NB4 (cell line): ENCODE results near the gene CRACDL.

Source experiments
- DNase-seq: peaks from one replicate; pipeline ENCODE4 v3.0.0; 2010; ENCODE audit warnings: low read depth
- H3K4me3 ChIP-seq: one replicate; pipeline ENCODE4 v1.5.1; 2011; ENCODE audit warnings: mild to moderate bottlenecking, low read depth, low read length, moderate library complexity
- MYC ChIP-seq: IDR thresholded peaks from 2 replicates; pipeline ENCODE4 v1.6.1; 2011; ENCODE audit warnings: low read depth, low read length
- POLR2A ChIP-seq: IDR thresholded peaks from 2 replicates; pipeline ENCODE4 v1.6.1; 2011; ENCODE audit warnings: mild to moderate bottlenecking; ENCODE audit not compliant: insufficient read length; ENCODE audit errors: extremely low read depth
- TF ChIP-seq, protein P1 (sequence below): IDR thresholded peaks from one replicate; pipeline ENCODE4 v1.5.1; 2012; ENCODE audit warnings: low read depth, low read length
- TF ChIP-seq, protein P2 (sequence below): IDR thresholded peaks from 2 replicates; pipeline ENCODE4 v1.6.1; 2011; ENCODE audit warnings: low read depth, low read length

CRACDL gene

DNA sequence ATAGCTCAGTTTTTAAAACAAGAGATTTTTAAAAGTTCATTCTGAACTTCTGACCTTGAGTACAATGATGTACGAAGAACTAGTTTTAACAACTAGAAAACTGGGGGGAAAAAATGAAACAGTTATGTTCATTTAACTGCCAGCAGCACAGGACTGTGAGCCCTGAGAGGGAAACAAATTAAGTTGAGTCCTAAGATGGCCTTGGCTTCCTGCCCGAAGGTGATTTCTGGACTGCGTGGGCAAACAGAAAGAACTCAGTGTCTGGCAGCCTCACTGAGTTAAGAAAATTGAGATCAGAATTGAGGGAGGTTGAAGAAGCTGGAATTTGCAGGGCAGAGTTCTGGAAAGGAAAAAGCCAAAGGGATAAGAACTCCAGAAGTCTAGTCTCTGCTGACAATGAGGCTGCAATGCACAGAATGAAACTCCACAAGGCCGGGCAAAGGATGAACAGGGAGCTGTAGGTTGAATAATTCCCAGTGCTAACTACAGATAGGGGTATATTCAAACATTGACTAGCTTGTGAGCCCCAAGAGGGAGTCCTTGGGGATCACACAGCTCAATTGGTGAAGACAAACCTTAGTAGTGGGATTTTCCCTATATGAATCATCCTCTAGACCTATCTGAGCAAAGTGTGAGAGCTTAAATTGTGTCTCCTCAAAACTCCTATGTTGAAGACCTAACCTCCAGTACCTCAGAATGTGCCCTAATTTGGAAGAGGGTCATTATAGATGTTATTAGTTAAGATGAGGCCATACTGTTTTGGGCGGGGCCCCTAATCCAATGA, 13.1 kb upstream of the CRACDL start:
- no peak overlapping the region for H3K4me3 ChIP-seq
- no peak for DNase-seq
- TF ChIP-seq POLR2A (no peak), MYC (no peak)
- TF ChIP-seq, protein P1, sequence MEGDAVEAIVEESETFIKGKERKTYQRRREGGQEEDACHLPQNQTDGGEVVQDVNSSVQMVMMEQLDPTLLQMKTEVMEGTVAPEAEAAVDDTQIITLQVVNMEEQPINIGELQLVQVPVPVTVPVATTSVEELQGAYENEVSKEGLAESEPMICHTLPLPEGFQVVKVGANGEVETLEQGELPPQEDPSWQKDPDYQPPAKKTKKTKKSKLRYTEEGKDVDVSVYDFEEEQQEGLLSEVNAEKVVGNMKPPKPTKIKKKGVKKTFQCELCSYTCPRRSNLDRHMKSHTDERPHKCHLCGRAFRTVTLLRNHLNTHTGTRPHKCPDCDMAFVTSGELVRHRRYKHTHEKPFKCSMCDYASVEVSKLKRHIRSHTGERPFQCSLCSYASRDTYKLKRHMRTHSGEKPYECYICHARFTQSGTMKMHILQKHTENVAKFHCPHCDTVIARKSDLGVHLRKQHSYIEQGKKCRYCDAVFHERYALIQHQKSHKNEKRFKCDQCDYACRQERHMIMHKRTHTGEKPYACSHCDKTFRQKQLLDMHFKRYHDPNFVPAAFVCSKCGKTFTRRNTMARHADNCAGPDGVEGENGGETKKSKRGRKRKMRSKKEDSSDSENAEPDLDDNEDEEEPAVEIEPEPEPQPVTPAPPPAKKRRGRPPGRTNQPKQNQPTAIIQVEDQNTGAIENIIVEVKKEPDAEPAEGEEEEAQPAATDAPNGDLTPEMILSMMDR, result no peak
- TF ChIP-seq, protein P2, sequence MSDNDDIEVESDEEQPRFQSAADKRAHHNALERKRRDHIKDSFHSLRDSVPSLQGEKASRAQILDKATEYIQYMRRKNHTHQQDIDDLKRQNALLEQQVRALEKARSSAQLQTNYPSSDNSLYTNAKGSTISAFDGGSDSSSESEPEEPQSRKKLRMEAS, result no peak

DNA sequence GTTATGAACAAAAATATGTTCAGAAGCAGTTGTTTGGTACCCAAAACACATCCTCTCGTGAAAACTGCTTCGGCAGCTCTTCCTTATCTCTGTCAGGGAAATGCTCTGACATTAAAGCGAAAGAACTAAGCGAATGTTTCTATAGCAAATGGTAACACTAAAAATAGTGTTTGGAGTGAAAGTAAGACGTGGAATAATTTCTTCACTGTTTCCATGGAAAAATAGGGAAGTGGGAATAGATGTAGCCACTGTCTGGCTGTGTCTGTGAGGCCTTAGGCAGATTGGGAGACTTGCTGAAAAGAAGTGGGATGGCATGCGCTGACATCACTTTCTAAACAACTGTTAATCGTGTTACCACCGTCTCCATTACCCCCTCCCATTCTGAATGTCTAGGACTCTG, 11.5 kb upstream of the CRACDL start:
- DNase-seq, result no peak
- H3K4me3 ChIP-seq, result no peak overlapping the region
- TF ChIP-seq POLR2A, result no peak
- TF ChIP-seq MYC, result no peak
- TF ChIP-seq, protein P1, result no peak
- TF ChIP-seq, protein P2, result no peak

DNA sequence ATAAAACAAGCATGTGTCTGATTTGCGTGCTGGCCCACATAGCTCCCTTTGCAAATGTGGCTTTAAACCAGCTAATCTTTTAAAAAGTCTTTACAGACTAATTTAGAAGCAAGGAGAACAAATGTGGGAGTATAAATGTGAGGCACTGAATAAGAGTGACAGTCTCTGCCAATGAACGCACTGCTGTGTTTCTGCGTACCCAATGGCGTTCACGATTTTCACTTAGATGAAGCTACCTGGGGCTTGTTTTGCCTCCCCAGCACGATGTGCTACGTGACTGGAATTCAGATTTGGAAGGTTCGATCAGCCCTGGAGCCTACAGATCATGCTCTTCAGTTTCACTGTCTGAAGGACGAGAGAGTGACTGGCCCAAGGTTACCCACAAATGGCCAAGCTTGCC, 10.8 kb upstream of the CRACDL start:
- H3K4me3 ChIP-seq, result no peak overlapping the region
- DNase-seq, result no peak
- TF ChIP-seq, protein P1, result no peak
- TF ChIP-seq, protein P2, result no peak
- TF ChIP-seq MYC, result no peak
- TF ChIP-seq POLR2A, result no peak

DNA sequence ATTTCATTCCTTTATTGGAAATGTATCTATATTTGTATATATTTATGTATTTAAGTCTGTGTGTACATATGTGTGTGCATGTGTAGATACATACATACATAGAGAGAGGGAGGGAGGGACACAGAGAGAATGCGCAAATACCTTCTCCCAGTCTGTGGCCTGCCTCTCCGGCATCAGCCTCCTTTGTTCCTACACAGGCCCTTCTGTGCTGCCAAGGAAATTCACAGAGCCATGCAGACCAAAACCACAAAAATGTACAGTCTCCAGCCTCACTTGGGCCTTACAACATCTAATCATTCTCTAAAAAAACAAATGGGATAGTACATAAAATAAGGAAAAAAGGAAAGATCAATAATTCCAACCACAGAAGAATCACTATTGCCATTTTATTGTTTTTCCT, 8.8 kb upstream of the CRACDL start:
- DNase-seq, result no peak
- TF ChIP-seq POLR2A (no peak), MYC (no peak)
- TF ChIP-seq, protein P2, result no peak
- TF ChIP-seq, protein P1, result no peak
- no peak overlapping the region for H3K4me3 ChIP-seq

DNA sequence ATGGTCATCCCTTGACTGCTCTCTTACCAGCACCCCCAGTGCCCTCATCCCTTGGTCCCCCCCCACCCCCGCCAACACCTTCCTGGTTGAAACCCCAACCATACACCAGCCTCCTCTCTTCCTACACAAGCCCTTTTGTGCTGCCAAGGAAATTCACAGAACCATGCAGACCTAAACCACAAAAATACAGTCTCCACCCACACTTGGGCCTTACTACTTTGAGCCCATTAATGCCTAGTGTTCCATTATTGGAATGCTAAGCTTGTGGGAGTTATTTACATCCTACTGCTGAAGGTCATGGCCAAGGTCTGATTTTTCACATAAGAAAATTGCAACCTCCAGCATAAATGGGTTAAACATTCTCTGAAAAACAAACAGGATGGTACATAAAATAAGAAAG, 4.1 kb upstream of the CRACDL start:
- no peak overlapping the region for H3K4me3 ChIP-seq
- DNase-seq, result no peak
- TF ChIP-seq, protein P2, result no peak
- TF ChIP-seq POLR2A, result no peak
- TF ChIP-seq MYC, result no peak
- TF ChIP-seq, protein P1, result no peak
